ENCODE data around the gene CCDC183. TPM values are rescaled to one million over a fixed set of nuclear protein-coding genes. Genes with fewer than 3 reads are reported as not detected.
"Not testable (repeated sequence)": the region's sequence is repeated elsewhere in the genome, so short reads cannot be mapped to it uniquely, and the experiment has no call there.

CCDC183 gene
- total RNA-seq, 1 experiment from 2014 or later = 4.2 TPM

DNA sequence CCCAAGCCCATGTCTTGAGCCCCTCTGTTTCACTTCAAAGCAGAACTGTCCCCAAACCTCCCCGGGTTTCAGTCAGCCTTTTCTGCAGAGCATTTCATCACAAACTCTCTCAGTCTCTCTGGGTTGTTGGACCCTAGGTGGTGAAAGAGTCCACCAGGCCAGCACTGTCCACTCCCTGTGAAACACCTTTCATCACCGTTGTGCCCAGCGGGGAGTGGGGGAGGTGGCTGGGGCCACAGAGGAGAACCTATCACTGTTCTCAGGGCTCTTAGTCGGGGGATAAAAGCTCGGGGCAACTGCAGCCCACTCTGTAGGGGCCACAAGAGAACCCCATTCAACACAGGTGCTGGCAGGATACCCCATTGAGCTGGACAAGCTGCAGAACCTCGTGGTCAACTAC, 6.2 kb downstream of the CCDC183 start:
- H3K9me3 ChIP-seq = no peaks in the 10 kb centered on the region
- H3K4me3 ChIP-seq (ENCODE audit: low read depth, low read length) = no peak overlapping the region
- POLR2A ChIA-PET = no interaction called here
- intact Hi-C loops (cut with micrococcal nuclease; ENCODE audit: unreplicated experiment) = no loop called here
- TF ChIP-seq CTCF (IDR thresholded peaks at IDR 0.05; ENCODE audit: insufficient read depth in 1 of 2, low read depth in 1 of 2, low read length in 1 of 2, severe bottlenecking in 1 of 2, unreplicated experiment in 1 of 2) = no peak
- Mint-ChIP-seq H3K27ac (ENCODE audit: unreplicated experiment) (no peak overlapping the region), H3K36me3 (ENCODE audit: insufficient read depth, unreplicated experiment) (peaks cover 61% of the 10 kb centered on the region), H3K27me3 (ENCODE audit: insufficient read depth, unreplicated experiment) (no peaks in the 10 kb centered on the region), H3K9me3 (ENCODE audit: unreplicated experiment) (no peaks in the 10 kb centered on the region), H3K4me3 (ENCODE audit: unreplicated experiment) (no peak overlapping the region), H3K4me1 (ENCODE audit: low read depth, unreplicated experiment) (peaks cover 8% of the 10 kb centered on the region)
- CTCF ChIA-PET = no interaction called here
- peaks cover 27% of the 10 kb centered on the region for H3K4me1 ChIP-seq
- no peaks in the 10 kb centered on the region for H3K27me3 ChIP-seq (replicated peaks; ENCODE audit: control insufficient read depth, insufficient read depth, low read length)
- no TSS peak for BruUV-seq (replicated peaks)
- no peak for DNase-seq
- H3K36me3 ChIP-seq (ENCODE audit: control insufficient read depth, insufficient read depth, low read length) = peaks cover 3% of the 10 kb centered on the region

GRCh38 chr9:136803009-136803550, 6.9 kb downstream of the CCDC183 start:
- H3K27me3 Mint-ChIP-seq (ENCODE audit: insufficient read depth, unreplicated experiment); intact Hi-C loops (cut with micrococcal nuclease; ENCODE audit: unreplicated experiment); H3K9me3 Mint-ChIP-seq (ENCODE audit: unreplicated experiment); H3K4me3 Mint-ChIP-seq (ENCODE audit: unreplicated experiment); H3K4me3 ChIP-seq (ENCODE audit: low read depth, low read length); CTCF ChIA-PET; H3K36me3 ChIP-seq (ENCODE audit: control insufficient read depth, insufficient read depth, low read length); H3K27me3 ChIP-seq (replicated peaks; ENCODE audit: control insufficient read depth, insufficient read depth, low read length); H3K4me1 Mint-ChIP-seq (ENCODE audit: low read depth, unreplicated experiment); H3K27ac Mint-ChIP-seq (ENCODE audit: unreplicated experiment); POLR2A ChIA-PET; DNase-seq; BruUV-seq (replicated peaks); H3K9me3 ChIP-seq: not testable (repeated sequence)
- peaks cover 61% of the 10 kb centered on the region for H3K36me3 Mint-ChIP-seq (ENCODE audit: insufficient read depth, unreplicated experiment)
- peaks cover 19% of the 10 kb centered on the region for H3K4me1 ChIP-seq

DNA sequence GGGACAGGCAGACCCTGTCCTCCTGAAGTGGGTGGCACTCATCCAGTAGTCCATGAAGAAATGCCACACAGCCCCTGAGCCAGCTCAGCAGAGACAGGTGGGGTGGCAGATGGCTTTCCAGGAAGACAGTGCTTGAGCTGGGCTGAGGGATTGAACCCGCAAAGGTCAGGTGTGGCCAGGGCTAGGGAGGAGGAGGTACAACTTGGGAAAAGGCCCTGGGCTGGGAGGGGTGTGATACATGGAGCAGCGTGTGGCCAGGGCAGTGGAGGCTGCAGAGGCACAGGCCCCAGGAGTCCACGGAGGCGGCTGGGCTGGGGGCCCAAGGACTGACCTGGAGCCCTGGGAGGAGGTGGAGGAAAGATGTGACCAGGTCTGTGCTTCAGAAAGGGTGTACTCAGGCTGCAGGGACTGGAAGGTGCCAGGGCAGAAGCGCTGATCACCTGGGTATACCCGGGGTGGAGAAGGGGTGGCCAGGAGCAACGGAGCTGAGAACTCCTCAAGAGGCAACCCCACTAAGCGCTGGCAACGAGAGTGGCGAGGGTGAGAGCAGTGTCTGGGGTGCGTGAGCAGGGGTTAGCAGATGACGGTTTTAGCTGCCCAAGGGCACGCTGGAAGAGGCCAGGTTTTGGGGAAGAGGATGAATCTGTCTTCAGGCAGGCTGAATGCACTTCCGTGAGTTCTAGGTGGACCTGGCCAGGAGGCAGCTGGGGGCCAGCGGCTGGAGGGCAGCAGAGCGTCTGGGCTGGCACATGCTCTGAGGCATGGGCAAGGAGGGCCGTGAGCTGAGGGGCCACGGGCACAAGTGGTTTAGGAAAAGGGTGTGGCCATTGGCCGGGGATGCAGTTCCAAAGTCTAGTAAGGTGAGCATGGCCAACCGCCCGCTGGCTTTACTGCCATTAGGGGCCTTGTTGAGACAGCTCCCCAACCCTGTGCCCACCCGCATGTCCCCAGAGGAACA, 7.7 kb downstream of the CCDC183 start:
- Mint-ChIP-seq H3K27me3 (ENCODE audit: insufficient read depth, unreplicated experiment) (no peaks in the 10 kb centered on the region), H3K4me1 (ENCODE audit: low read depth, unreplicated experiment) (peaks cover 6% of the 10 kb centered on the region), H3K27ac (ENCODE audit: unreplicated experiment) (no peak overlapping the region), H3K4me3 (ENCODE audit: unreplicated experiment) (no peak overlapping the region), H3K9me3 (ENCODE audit: unreplicated experiment) (no peaks in the 10 kb centered on the region), H3K36me3 (ENCODE audit: insufficient read depth, unreplicated experiment) (peaks cover 54% of the 10 kb centered on the region)
- Histone ChIP-seq H3K4me3 (ENCODE audit: low read depth, low read length) (no peak overlapping the region), H3K36me3 (ENCODE audit: control insufficient read depth, insufficient read depth, low read length) (peaks cover 3% of the 10 kb centered on the region), H3K27me3 (replicated peaks; ENCODE audit: control insufficient read depth, insufficient read depth, low read length) (no peaks in the 10 kb centered on the region), H3K4me1 (peaks cover 12% of the 10 kb centered on the region; the same call in 1 of the 2 replicates), H3K9me3 (no peaks in the 10 kb centered on the region)
- intact Hi-C loops (cut with micrococcal nuclease; ENCODE audit: unreplicated experiment) = no loop called here
- CTCF ChIA-PET = no interaction called here
- no peak for TF ChIP-seq CTCF (IDR thresholded peaks at IDR 0.05; ENCODE audit: insufficient read depth in 1 of 2, low read depth in 1 of 2, low read length in 1 of 2, severe bottlenecking in 1 of 2, unreplicated experiment in 1 of 2)
- no TSS peak for BruUV-seq (replicated peaks)
- POLR2A ChIA-PET = interaction anchor here (0.6 kb wide), 1 partner anchor 276 kb away, joined by 3 read pairs; no protein-coding TSS in a partner anchor
- no peak for DNase-seq

All from Caco-2 (cell line).